K562 (cell line): ENCODE results near the gene PLEKHA1. TPM values are rescaled to one million over a fixed set of nuclear protein-coding genes. Genes with fewer than 3 reads are reported as not detected.

Experiments
- ATAC-seq: fragments of 200-7000 bp; cut with Tn5 transposase; 3 replicates; pipeline ENCODE4 v1.9.1; 2020; ENCODE audit warnings: moderate library complexity
- BruUV-seq: library from RNA; stranded (reverse); fragments of 400-500 nt; replicated peaks from 2 replicates; lab custom pipeline; 2021; lab: Mats Ljungman, UMichigan
- CTCF ChIA-PET: fragments of 300-600 bp; formaldehyde crosslinking; extraction: SDS; loops from one replicate; lab custom pipeline; 2021; ENCODE audit warnings: low intra/inter-chr PET ratio; lab: Yijun Ruan, JAX
- POLR2A ChIA-PET: fragments of 300-600, 350-650 bp; sonication (Branson Sonifier 250); formaldehyde crosslinking; extraction: SDS; loops from one replicate; lab custom pipeline; 2021; ENCODE audit warnings: antibody characterized with exemption, inconsistent platforms; lab: Yijun Ruan, JAX
- DNase-seq, 4 experiments: peaks; one replicate each; pipeline versions ENCODE4 v3.0.0 to v3.0.0-alpha.2; 2011 to 2018; ENCODE audit warnings: low spot score in 3 of 4, mixed read lengths in 3 of 4; ENCODE audit errors: extremely low read depth in 1 of 4
- FAIRE-seq: peaks from 2 replicates; lab custom pipeline; 2011; peaks lifted over from hg19 to GRCh38; lab: Jason Lieb, UNC
- H2AFZ ChIP-seq: 2 replicates; pipeline ENCODE4 v1.6.0; 2011; ENCODE audit warnings: low read depth, low read length, control low read depth, inconsistent platforms
- H3K27ac ChIP-seq: fragments of 200-600 bp; 3 replicates; pipeline ENCODE4 v1.8.0; 2011; ENCODE audit warnings: low read depth, mild to moderate bottlenecking, control low read depth, inconsistent platforms, low read length, moderate library complexity, mixed read lengths; ENCODE audit errors: extremely low read depth
- H3K27me3 ChIP-seq, 2 experiments: fragments of 300-600 bp in 1 of 2; 2 replicates in 1 of 2; 3 replicates in 1 of 2; pipeline versions ENCODE4 v1.6.0 to v1.8.0; 2011; ENCODE audit warnings: inconsistent platforms in 2 of 2, low read length in 2 of 2, mild to moderate bottlenecking in 1 of 2, mixed read lengths in 1 of 2, moderate library complexity in 1 of 2; ENCODE audit not compliant: control insufficient read depth in 2 of 2, insufficient read depth in 2 of 2
- H3K36me3 ChIP-seq: fragments of 300-600 bp; 3 replicates; pipeline ENCODE4 v1.8.0; 2011; ENCODE audit warnings: mild to moderate bottlenecking, low read length, inconsistent platforms; ENCODE audit not compliant: control insufficient read depth, insufficient read depth
- H3K4me1 ChIP-seq, 2 experiments: fragments of 200-600 bp in 1 of 2; replicated peaks in 1 of 2; 2 replicates in 1 of 2; 3 replicates in 1 of 2; pipeline versions ENCODE4 v1.5.1 to v1.8.0; 2011; ENCODE audit warnings: inconsistent platforms in 2 of 2, low read length in 2 of 2, mild to moderate bottlenecking in 1 of 2, mixed read lengths in 1 of 2, moderate library complexity in 1 of 2; ENCODE audit not compliant: control insufficient read depth in 2 of 2, insufficient read depth in 2 of 2
- H3K4me2 ChIP-seq: 2 replicates; pipeline ENCODE4 v1.6.1; 2011; ENCODE audit warnings: low read length, control low read depth, inconsistent platforms, mixed read lengths; ENCODE audit not compliant: insufficient read depth
- H3K4me3 ChIP-seq: fragments of 200-600 bp; sonication (generic), shearing (Covaris generic); 2 replicates; pipeline ENCODE4 v1.5.1; 2016; ENCODE audit warnings: control low read depth, inconsistent platforms
- H3K79me2 ChIP-seq: fragments of 200-600 bp; 3 replicates; pipeline ENCODE4 v1.8.0; 2011; ENCODE audit warnings: low read length, inconsistent platforms; ENCODE audit not compliant: control insufficient read depth, insufficient read depth
- H3K9ac ChIP-seq, 2 experiments: 2 replicates each; pipeline versions ENCODE4 v1.6.0 to v1.6.1; 2011; ENCODE audit warnings: low read depth in 2 of 2, low read length in 2 of 2, control low read depth in 1 of 2, inconsistent platforms in 1 of 2, mild to moderate bottlenecking in 1 of 2, mixed read lengths in 1 of 2; ENCODE audit not compliant: insufficient read depth in 1 of 2
- H3K9me1 ChIP-seq: one replicate; pipeline ENCODE4 v1.6.0; 2011; ENCODE audit warnings: inconsistent platforms, mild to moderate bottlenecking, low read length, moderate library complexity; ENCODE audit not compliant: control insufficient read depth, insufficient read depth
- H3K9me3 ChIP-seq: replicated peaks from 2 replicates; pipeline ENCODE4 v1.5.1; 2011; ENCODE audit warnings: low read depth, low read length, inconsistent platforms; ENCODE audit not compliant: control insufficient read depth, insufficient read depth
- H4K20me1 ChIP-seq: replicated peaks from 2 replicates; pipeline ENCODE4 v1.6.1; 2011; ENCODE audit warnings: low read length, inconsistent platforms, mixed read lengths; ENCODE audit not compliant: control insufficient read depth, insufficient read depth
- CCNT2 ChIP-seq: IDR thresholded peaks from 2 replicates; pipeline ENCODE4 v1.6.1; 2011; ENCODE audit warnings: borderline replicate concordance, low read depth, mild to moderate bottlenecking, moderate library complexity, mixed read lengths, low read length; ENCODE audit not compliant: insufficient read length; ENCODE audit errors: extremely low read depth
- CHCHD3 ChIP-seq: fragments of 250-450 bp; sonication (Bioruptor Pico); IDR thresholded peaks from 2 replicates; pipeline ENCODE4 v2.1.2; 2022; ENCODE audit warnings: mild to moderate bottlenecking
- EP400 ChIP-seq: fragments of 450-650 bp; IDR thresholded peaks from 2 replicates; pipeline ENCODE4 v1.6.1; 2017; ENCODE audit warnings: antibody characterized with exemption, mild to moderate bottlenecking, moderate library complexity
- JUND ChIP-seq, 2 experiments: IDR thresholded peaks; 2 replicates in 1 of 2; 3 replicates in 1 of 2; pipeline ENCODE4 v1.6.1; 2011; ENCODE audit warnings: borderline replicate concordance in 2 of 2, low read depth in 2 of 2, low read length in 2 of 2, improper control_type of control experiment in 1 of 2, missing biosample characterization in 1 of 2, missing genetic modification characterization in 1 of 2, missing genetic modification reagents in 1 of 2
- PTBP1 ChIP-seq: fragments of 200-400 bp; formaldehyde crosslinking; IDR thresholded peaks from 2 replicates; pipeline ENCODE4 v1.6.1; 2017; ENCODE audit warnings: low read depth, low read length
- RREB1 ChIP-seq: fragments of 250-450 bp; sonication (Bioruptor Pico); IDR thresholded peaks from 2 replicates; pipeline ENCODE4 v1.4.0; 2020
- SRSF9 ChIP-seq: fragments of 200-400 bp; formaldehyde crosslinking; IDR thresholded peaks from 2 replicates; pipeline ENCODE4 v1.6.1; 2017; ENCODE audit warnings: low read depth, low read length, borderline replicate concordance
- TBL1XR1 ChIP-seq, 2 experiments: IDR thresholded peaks; 2 replicates each; pipeline ENCODE4 v1.6.1; 2012; ENCODE audit warnings: improper control_type of control experiment in 2 of 2, low read length in 2 of 2, mild to moderate bottlenecking in 1 of 2
- UBTF ChIP-seq, 2 experiments: IDR thresholded peaks; 2 replicates each; pipeline ENCODE4 v1.6.1; 2012; ENCODE audit warnings: improper control_type of control experiment in 2 of 2, low read depth in 2 of 2, low read length in 2 of 2, borderline replicate concordance in 1 of 2
- ZC3H11A ChIP-seq: IDR thresholded peaks from 2 replicates; pipeline ENCODE4 v1.6.1; 2012; ENCODE audit warnings: low read depth, low read length, improper control_type of control experiment
- ZC3H4 ChIP-seq: sonication (generic); formaldehyde crosslinking; IDR thresholded peaks from 2 replicates; pipeline ENCODE4 v1.9.0; 2021; ENCODE audit warnings: missing genetic modification reagents, borderline replicate concordance
- ZFX ChIP-seq: sonication (generic); formaldehyde crosslinking; IDR thresholded peaks from 2 replicates; pipeline ENCODE4 v1.8.0; 2022; ENCODE audit warnings: mild to moderate bottlenecking, missing genetic modification reagents, moderate library complexity
- WGBS: fragments of 100-300 bp; shearing (Covaris generic); methylation state at CpG from one replicate; pipeline ENCODE4 v1.1.6; 2016; ENCODE audit warnings: low coverage, mixed read lengths; ENCODE audit not compliant: insufficient coverage; ENCODE audit errors: missing lambda C conversion rate; 5-methylcytosine and 5-hydroxymethylcytosine counted together
- in situ Hi-C: fragments of 300-500 bp; cut with MboI; formaldehyde crosslinking; loops from 4 replicates; pipeline ENCODE4 v1.15.0; 2018; ENCODE audit warnings: inconsistent platforms, mixed read lengths
- intact Hi-C: fragments of 100-400 bp; cut with micrococcal nuclease; formaldehyde crosslinking; loops from 2 replicates; pipeline ENCODE4 v1.14.2; 2022
- polyA plus RNA-seq, 8 experiments: library from polyadenylated mRNA; depleted of rRNA in 4 of 8; stranded (reverse) in 5 of 8; unstranded in 3 of 8; fragments of >200 nt; fragmentation: Nextera tagmentation in 2 of 8; fragmentation: Illumina TruSeq in 1 of 8; extraction: Ambion mirVana in 2 of 8; extraction: Trizol in 1 of 8; gene quantifications; 2 replicates each; pipeline versions ENCODE4 v1.2.1 to v1.2.3, GENCODE V29; 2011 to 2014; ENCODE audit warnings: inconsistent platforms in 1 of 8, missing spikeins in 1 of 8
- total RNA-seq, 7 experiments: library from RNA; depleted of rRNA in 6 of 7; stranded (reverse); fragments of >200 nt in 6 of 7; fragmentation: Illumina TruSeq in 2 of 7; extraction: Trizol in 2 of 7; gene quantifications; 2 replicates each; pipeline versions ENCODE4 v1.2.1 to v1.2.3, GENCODE V29; 2011 to 2021; ENCODE audit warnings: low replicate concordance in 1 of 7

The PLEKHA1 gene
- total and polyA plus RNA-seq, 9 of the 15 experiments (the other 6 are each of a cell fraction or from before 2014, with no cell fraction given) = 0.05 to 4.7 (median 1.0) TPM

- ChIA-PET POLR2A (interaction anchor here (0.6 kb wide), 1 partner anchor 425 kb away, joined by 4 read pairs; no protein-coding TSS in a partner anchor), CTCF (no interaction called here)
- no peak overlapping the region for H3K4me3 ChIP-seq
- no TSS peak for BruUV-seq
- DNase-seq (no peak), FAIRE-seq (no peak), ATAC-seq (no peak)
- no peak overlapping the region for H3K9ac ChIP-seq
- no peak overlapping the region for H3K27ac ChIP-seq
- H2AFZ ChIP-seq = no peak overlapping the region
- no peaks in the 10 kb centered on the region for H3K9me1 ChIP-seq
- TF ChIP-seq PTBP1 = no peak
- TF ChIP-seq ZC3H4 (CRISPR knock-in tag) = no peak
- no peak for TF ChIP-seq CHCHD3 (CRISPR knock-in tag)
- no peak for TF ChIP-seq ZC3H11A
- no peak for TF ChIP-seq RREB1 (CRISPR knock-in tag)
- no peak for TF ChIP-seq EP400
- TF ChIP-seq UBTF (IDR thresholded peaks at IDR 0.05; ENCODE audit: borderline replicate concordance in 1 of 2, low read depth in 2 of 2, low read length in 2 of 2) = no peak
- TF ChIP-seq TBL1XR1 (IDR thresholded peaks at IDR 0.05; ENCODE audit: low read length in 2 of 2) = no peak
- no peak for TF ChIP-seq ZFX (CRISPR knock-in tag)
- no peak for TF ChIP-seq CCNT2
- no peak for TF ChIP-seq SRSF9
- TF ChIP-seq JUND (IDR thresholded peaks at IDR 0.05; ENCODE audit: borderline replicate concordance, low read depth, low read length) = no peak
- TF ChIP-seq JUND (tag; IDR thresholded peaks at IDR 0.05; ENCODE audit: borderline replicate concordance, low read depth, low read length) = no peak
- H3K36me3 ChIP-seq = no peaks in the 10 kb centered on the region
- H3K9me3 ChIP-seq = no peaks in the 10 kb centered on the region
- H3K4me2 ChIP-seq = no peak overlapping the region
- in situ Hi-C loops = no loop called here
- peaks cover 0 to 36% of the 10 kb centered on the region in 2 experiments; a peak in 3 of 5 replicates for H3K27me3 ChIP-seq
- 3% methylated on average over 8 of the region's 14 CpGs for WGBS
- H3K4me1 ChIP-seq = no peaks in the 10 kb centered on the region
- intact Hi-C loops = no loop called here
- no peaks in the 10 kb centered on the region for H4K20me1 ChIP-seq
- no peaks in the 10 kb centered on the region for H3K79me2 ChIP-seq
These were observed 85.2 kb downstream of the PLEKHA1 start for GRCh38 chr10:122459561-122460273.
